HL-60 (cell line): Measurements from ENCODE around the gene PSMA7.

Experiments used
- POLR2AphosphoS5 ChIP-seq: IDR thresholded peaks from 2 replicates; pipeline ENCODE4 v1.6.1; 2012; ENCODE audit warnings: low read depth
- TF ChIP-seq, protein P1 (sequence below): IDR thresholded peaks from one replicate; pipeline ENCODE4 v1.5.1; 2011; ENCODE audit warnings: low read length, control low read depth, inconsistent platforms; ENCODE audit not compliant: insufficient read depth
- TF ChIP-seq, protein P2 (sequence below): IDR thresholded peaks from 2 replicates; pipeline ENCODE4 v1.6.1; 2012; ENCODE audit warnings: low read depth; ENCODE audit not compliant: insufficient replicate concordance

DNA sequence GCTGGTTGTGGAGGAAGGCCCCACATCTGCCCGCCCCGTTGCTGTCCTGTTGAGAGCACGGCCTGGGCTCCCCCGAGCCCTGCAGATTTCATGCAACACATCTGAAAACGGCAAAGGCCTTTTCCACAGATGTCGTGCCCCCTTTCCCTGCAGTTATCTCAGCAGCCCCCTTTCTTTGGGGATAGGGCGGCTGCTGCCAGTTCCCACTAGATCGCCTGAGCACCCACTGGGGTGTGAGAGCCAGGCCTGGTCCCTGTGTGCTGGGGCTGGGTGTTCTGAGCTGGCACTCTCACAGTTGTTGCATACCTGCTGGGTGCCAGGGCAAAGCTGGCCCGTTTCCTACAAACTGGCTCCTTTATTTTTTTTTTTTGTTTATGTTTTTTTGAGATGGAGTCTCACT, 27.3 kb upstream of the PSMA7 start:
- TF ChIP-seq, protein P1, sequence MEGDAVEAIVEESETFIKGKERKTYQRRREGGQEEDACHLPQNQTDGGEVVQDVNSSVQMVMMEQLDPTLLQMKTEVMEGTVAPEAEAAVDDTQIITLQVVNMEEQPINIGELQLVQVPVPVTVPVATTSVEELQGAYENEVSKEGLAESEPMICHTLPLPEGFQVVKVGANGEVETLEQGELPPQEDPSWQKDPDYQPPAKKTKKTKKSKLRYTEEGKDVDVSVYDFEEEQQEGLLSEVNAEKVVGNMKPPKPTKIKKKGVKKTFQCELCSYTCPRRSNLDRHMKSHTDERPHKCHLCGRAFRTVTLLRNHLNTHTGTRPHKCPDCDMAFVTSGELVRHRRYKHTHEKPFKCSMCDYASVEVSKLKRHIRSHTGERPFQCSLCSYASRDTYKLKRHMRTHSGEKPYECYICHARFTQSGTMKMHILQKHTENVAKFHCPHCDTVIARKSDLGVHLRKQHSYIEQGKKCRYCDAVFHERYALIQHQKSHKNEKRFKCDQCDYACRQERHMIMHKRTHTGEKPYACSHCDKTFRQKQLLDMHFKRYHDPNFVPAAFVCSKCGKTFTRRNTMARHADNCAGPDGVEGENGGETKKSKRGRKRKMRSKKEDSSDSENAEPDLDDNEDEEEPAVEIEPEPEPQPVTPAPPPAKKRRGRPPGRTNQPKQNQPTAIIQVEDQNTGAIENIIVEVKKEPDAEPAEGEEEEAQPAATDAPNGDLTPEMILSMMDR = no peak
- TF ChIP-seq POLR2AphosphoS5 = no peak
- TF ChIP-seq, protein P2, sequence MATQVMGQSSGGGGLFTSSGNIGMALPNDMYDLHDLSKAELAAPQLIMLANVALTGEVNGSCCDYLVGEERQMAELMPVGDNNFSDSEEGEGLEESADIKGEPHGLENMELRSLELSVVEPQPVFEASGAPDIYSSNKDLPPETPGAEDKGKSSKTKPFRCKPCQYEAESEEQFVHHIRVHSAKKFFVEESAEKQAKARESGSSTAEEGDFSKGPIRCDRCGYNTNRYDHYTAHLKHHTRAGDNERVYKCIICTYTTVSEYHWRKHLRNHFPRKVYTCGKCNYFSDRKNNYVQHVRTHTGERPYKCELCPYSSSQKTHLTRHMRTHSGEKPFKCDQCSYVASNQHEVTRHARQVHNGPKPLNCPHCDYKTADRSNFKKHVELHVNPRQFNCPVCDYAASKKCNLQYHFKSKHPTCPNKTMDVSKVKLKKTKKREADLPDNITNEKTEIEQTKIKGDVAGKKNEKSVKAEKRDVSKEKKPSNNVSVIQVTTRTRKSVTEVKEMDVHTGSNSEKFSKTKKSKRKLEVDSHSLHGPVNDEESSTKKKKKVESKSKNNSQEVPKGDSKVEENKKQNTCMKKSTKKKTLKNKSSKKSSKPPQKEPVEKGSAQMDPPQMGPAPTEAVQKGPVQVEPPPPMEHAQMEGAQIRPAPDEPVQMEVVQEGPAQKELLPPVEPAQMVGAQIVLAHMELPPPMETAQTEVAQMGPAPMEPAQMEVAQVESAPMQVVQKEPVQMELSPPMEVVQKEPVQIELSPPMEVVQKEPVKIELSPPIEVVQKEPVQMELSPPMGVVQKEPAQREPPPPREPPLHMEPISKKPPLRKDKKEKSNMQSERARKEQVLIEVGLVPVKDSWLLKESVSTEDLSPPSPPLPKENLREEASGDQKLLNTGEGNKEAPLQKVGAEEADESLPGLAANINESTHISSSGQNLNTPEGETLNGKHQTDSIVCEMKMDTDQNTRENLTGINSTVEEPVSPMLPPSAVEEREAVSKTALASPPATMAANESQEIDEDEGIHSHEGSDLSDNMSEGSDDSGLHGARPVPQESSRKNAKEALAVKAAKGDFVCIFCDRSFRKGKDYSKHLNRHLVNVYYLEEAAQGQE = no peak
